HG02981 (cell line): ENCODE data around the gene COL27A1.

Experiments
- ATAC-seq: cut with Tn5 transposase; IDR thresholded peaks from one replicate; pipeline ENCODE4 v1.9.1; 2021; ENCODE audit warnings: mild to moderate bottlenecking, moderate library complexity; ENCODE audit not compliant: unreplicated experiment

The COL27A1 gene

DNA sequence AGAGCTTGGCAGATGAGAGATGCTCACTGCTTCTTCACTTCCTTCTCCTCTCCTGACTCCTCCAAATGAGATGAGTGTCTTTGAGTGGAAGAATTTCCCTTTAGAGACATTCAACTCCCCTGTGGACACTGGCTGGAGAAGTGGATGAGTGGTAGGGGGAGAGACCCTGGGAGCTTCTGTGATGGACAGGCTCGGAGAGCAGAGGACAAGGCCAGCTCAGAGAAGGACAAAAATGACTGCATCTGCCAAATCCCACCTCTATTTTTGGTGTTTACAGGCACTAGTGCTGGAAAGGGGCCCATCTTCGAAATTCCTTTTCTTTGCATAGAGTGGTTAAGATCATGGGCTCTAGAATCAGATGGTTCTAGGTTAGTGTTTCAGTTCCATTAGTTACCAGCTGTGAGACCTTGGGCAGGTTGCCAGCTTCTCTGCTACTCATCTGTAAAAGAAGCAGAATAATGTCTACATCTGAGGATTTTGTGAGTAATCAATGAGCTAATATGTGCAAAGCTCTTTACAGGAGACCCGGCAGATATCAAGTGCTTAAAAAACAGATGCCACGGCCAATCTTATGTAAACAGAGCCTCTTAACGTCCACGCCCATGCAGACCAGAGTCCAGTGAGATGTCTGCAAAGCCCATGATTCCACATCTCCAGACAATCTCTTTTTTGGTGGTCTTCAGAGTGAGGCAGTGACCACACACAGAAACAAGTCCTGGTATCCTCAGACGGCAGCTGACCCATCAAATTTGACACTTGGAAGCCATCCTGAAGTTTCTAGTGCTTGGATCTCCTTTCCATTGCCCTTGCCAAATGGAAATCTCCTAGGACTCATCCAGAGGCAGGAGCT is 13.6 kb upstream of the COL27A1 start:
- ATAC-seq: no peak

GRCh38 chr9:114143234-114143633 is 12.1 kb upstream of the COL27A1 start:
- no peak for ATAC-seq

GRCh38 chr9:114146735-114147134 is 8.6 kb upstream of the COL27A1 start:
- ATAC-seq: no peak

- ATAC-seq: no peak
Measured at GRCh38 chr9:114149181-114149580, 6.2 kb upstream of the COL27A1 start.

GRCh38 chr9:114149765-114150340 is 5.5 kb upstream of the COL27A1 start:
- ATAC-seq: no peak

DNA sequence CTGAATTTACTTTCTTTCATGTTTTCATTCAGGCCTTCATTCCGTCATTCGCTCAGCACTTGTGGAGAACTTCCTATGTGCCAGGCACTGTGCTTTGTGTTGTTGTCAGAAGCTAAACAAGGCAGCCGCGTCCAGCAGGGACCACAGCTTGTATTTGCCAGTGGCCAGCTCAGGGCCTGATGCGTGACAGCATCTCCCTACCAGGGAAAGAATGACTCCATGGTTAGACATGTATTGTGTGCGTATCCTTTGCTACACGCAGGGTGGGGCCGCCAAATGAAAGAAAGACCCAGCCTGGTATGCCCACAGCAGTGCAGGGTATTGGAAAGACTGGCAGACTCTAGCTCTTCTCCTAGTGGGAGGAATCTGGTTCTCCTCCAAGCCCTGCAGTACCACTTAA is 4.7 kb upstream of the COL27A1 start:
- ATAC-seq: no peak

DNA sequence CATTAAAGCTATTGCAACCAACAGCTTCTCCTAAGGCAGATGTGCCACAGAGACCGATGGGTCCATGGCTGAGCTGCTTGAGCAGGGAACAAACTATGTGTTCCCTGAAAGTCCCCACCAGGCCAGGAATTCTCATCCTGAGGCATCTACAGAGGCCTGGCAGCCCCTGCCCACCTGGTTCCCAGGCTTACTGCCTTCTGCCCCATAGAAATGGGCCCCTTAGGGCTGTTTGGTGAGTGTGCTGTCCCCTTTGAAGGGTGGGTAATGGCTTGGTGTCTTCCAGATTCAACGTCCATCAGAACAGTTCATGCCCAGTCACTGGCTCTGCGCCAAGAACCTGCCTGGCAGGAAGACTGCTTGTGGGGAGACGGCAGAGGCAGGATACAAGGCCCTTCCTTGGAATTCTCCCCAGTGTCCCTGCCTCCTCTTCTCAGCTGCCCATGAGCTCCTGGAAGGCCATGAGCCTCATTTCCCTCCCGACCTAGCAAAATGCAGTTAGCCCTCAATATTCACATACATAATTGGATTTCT is 3.8 kb upstream of the COL27A1 start:
- ATAC-seq: no peak

DNA sequence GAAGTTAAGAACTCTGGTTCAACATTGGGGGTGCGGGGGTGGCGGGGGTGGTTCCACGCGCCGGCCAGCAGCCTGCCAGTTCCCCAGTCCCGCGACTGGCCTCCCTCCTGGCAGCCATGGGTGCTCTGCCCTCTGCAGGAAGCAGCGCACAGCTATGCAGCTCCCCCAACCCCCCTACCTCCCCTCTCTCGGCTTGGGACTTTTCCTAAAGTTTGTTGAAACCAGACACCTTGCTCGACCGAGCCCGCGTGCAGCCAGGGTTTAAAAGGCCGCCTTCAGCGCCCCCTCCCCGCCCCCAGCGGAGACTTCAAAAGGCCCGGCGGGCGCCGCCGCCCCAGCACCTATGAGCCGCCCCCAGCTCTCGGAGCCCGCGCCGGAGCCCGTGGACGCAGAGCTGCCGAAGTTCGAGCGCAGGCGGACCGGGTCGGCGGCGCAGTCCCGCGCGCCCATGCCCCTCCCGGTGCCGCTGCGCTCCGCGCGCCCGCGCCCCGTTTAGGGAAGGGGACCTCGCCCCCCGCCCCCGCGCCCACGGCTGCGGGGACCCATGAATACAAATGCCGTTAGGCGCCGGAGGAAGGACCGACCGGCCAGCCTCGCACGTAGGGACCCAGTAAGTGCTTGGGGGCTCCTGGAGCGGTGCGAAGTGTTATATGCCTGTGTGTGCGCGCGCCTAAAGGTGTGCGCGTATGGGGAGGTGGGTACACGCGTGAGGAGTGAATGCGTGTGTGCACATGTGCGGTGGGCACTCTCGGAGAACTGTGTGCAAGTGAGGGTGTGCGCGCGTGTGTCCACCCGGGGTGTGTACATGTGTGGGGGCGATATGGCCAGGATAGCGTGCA is 1.4 kb upstream of the COL27A1 start:
- ATAC-seq: no peak

DNA sequence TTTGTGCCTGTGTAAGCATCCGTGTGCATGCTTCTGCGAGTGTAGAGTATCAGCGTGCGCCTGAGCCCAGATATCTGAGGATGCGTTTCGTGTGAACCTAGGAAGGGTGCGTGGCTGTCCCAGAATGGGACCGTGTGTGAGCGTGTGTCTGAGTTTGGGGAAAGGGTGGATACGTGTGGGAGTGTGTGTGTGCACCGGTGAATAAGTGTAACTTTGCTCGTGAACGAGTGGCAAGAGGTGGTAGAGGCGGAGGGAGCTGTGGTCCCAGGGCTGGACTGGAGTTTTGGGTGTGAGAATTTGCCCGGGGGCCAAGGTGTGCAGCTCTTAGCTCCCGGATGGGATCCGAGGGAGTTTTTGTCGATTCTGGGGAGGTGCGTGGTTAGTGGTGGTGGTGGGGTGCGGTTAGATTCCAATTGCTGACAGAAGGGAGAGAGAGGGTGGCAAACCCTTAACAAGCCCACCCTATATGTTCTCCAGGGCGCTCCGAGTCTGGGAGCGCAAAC is 686 bp upstream of the COL27A1 start:
- ATAC-seq: no peak

- no peak for ATAC-seq
Measured at GRCh38 chr9:114155995-114156656, 789 bp downstream of the COL27A1 start.

DNA sequence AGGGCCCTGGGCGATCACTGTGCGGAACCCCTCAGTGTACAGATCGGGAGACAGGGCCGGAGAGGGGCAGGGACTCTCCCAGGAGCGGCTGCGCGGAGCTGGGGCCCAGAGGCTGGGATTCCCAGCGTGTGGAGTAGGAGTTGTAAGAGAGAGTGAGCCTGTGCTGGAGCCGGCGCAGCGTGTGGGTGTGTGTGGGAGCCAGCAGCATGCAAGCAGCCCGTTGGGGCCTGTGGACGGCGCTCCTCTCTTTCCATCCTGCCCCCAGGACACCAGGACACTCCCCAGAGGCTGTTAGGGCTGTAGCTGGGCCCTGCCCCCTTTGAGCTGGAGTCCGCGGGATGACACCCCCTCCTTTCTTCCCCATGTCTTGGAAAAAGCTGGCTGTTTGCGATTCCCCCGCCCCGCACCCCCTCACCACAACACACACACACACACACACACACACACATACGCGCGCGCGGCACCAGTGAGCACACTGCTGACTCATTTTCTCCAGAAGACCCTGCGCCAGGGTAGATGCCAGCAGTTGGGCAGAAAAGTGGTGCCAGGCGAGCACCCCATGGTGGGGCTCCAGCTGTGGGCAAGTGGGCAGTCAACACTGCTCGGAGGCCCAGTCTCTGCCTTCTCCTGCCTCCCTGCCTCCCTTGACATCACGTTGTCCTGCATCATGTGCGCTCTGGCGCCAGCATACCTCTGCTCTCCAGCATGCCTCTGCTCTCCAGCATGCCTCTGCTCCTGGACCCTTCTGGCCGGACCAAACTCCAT is 1.5 kb downstream of the COL27A1 start:
- ATAC-seq: no peak

- ATAC-seq: no peak
Measured at GRCh38 chr9:114157516-114158176, 2.3 kb downstream of the COL27A1 start.

GRCh38 chr9:114158482-114159130 is 3.3 kb downstream of the COL27A1 start:
- no peak for ATAC-seq

DNA sequence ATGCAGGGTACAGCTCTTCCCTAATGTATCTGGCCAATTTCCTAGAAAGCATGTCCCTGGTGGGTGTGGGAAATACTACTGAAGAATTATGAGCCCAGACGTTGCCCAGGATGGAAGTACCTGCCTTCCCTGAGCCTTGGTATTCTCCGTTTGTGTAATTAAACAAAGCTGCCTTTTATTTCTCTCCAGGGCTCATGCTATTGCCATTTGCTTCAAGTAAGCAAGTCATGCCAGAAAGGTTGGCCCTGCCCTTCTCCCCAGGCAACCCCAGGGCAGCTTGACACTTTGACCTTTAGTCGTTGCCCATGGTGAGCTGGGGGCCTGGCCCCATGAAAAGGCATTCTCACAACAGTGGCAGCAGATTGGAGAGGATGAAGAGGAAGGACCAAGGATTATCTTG is 4.4 kb downstream of the COL27A1 start:
- no peak for ATAC-seq

DNA sequence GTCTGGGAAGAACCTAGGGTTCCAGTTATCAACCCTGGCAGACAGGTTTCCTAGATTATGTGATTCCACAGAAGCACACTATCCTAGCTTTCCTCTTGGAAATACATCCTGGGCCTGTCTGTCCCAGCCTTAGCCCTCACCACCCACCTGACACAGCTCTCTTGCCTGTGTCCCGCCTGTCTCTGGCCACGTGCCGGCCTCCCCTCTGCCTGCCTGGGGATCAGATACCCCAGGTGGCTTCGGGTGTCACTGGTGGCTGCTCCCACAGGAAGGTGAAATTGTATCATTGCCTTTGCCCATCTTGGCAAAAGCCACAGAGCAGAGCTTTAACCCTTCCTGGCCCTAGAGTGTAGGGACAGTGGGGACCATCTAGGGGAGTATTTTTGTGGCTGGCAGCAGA is 6.2 kb downstream of the COL27A1 start:
- no peak for ATAC-seq

- no peak for ATAC-seq
Measured at GRCh38 chr9:114163517-114163951, 8.2 kb downstream of the COL27A1 start.

DNA sequence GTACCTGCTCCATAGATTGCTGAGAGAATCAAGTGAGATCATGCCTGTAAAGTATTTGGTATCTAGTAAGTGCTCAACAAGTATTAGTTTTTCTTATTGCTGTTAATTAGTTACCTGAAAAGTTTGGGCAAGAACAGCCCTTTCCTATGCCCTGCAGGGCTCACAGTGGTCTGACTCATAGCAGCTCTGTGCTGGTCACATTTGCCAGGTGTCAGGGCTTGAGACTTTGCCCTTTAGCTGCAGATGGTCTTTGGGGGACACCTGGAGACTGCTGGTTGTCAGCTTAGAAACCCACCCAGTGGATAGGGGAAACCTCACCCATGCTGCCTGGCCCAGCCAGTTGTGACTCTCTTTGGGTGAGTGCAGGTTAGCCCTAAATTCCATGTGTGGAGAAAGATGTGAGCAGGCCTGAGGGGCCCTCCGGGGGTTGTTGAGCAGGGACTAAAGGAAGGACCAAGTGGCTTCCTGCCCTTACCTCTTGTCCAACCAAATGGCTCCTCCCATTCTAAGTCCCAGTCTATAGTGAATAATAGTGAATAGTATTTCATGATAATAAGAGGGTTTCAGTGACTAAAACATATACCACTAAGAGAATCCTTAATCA is 9.0 kb downstream of the COL27A1 start:
- no peak for ATAC-seq

- ATAC-seq: no peak
Measured at GRCh38 chr9:114165407-114166102, 10.2 kb downstream of the COL27A1 start.
